ENCODE measurements around the gene PAX6.
"Not testable (repeated sequence)": the region's sequence is repeated elsewhere in the genome, so short reads cannot be mapped to it uniquely, and the experiment has no call there.

Gene PAX6

DNA sequence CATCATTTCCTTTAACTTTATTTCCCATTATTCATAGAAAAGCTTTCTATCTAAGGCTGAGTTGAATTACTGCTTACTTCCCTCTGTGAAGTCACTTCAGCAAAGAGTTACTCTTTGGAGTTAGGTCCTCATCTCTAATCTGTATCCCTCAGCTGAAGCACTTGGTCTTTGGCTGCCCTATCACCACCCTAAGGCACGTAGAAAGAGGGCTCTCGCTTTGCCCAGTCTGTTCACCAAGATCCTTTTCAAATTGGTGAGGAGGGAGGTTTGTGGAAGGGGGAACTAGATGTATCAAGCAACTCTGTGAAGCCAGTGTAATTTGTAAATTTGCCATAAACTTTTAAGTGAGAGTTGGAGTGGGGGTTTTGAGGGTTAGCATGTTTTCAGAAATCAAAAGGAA lies 43.4 kb downstream of the PAX6 start:
- DNase-seq (ENCODE audit: low spot score) = no peak

DNA sequence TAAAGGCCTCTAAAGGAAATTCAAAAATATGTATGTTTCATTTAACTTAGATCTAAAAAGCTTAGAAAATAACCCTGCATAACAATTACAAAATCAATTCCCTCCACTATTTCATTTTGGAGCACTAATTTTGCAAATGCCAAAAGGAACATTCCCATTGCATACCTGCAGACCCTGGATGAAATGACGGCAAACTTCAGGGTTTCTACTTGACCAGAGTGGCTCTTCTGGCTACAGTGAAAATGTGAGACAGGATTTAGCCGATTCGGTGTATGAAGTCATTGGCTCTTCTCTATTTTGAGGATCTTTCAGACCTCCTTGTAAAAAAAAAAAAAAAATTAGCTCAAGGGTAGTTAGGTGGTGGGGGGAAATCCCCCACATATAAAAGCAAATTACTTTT lies 44.1 kb downstream of the PAX6 start:
- DNase-seq (ENCODE audit: low spot score) = no peak

DNA sequence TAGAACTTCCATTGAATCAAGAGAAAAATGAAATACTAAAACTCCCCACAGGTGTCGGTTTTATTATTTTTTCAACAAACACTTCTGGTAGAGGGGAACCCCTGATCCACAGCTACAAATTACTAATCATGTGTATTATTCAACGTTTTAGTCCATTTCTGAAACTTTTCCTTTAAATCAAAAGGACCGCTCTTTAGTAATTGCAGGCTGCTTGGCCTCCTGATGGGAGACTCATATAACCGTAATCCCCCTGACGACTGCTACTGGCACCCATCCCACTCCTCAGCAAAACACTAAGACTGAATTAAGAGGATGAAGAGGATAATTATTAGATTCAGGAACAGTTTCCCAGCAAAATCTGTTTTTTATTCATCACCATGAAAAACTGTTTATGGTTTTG lies 46.4 kb downstream of the PAX6 start:
- no peak for DNase-seq (ENCODE audit: low spot score)

DNA sequence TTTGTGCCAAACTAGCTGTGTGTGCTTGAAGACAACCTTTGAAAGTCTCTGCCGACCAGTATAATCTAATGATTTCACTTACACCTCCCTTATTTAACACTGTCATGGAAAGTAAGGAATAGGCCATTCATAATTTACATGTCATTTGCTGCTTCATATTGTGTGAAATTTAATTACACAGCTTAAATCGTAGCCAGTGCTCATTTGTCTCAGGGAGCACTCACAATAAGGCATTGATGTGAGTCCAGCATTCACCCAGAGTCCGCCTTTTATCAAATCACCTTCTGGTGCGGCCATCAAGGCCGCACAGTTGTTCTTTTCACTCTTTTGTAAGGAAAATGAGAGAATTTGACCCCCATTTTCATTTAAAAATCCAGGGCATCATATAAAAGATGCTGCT lies 46.9 kb downstream of the PAX6 start:
- DNase-seq (ENCODE audit: low spot score) = no peak

- no peak for DNase-seq (ENCODE audit: low spot score)
These were observed 47.8 kb downstream of the PAX6 start for GRCh38 chr11:31763296-31763695.

DNA sequence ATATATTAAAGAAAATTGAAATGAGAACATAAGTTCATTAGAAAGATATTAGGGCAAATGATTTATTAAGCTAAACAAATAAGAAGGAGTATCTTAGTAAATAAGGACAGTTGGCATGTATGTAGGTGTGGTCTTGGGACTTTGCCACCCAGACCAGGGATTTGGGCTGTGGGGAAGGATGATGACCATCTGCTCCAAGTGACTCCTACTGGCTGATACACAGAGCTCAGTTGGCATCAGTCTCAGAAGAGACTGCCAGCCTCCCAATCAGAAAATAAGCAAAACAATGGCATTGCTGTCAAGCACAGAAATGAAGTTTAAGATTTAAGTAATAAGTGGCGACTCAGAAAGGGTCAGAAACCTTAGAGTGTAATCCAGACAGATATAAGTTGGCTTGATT lies 49.5 kb downstream of the PAX6 start:
- no peak for DNase-seq (ENCODE audit: low spot score)

- no peak for DNase-seq (ENCODE audit: low spot score)
These were observed 53.8 kb downstream of the PAX6 start for GRCh38 chr11:31757260-31757835.

GRCh38 chr11:31747581-31747980 lies 63.5 kb downstream of the PAX6 start:
- DNase-seq (ENCODE audit: low spot score) = no peak

- not testable (repeated sequence) for DNase-seq (ENCODE audit: low spot score)
These were observed 70.3 kb downstream of the PAX6 start for GRCh38 chr11:31740731-31741368.

- no peak for DNase-seq (ENCODE audit: low spot score)
These were observed 71.0 kb downstream of the PAX6 start for GRCh38 chr11:31740131-31740530.

Data from pons (tissue), 1 donor.